A549 (cell line): ENCODE measurements around the gene NTM. TPM values are rescaled to one million over a fixed set of nuclear protein-coding genes. Genes with fewer than 3 reads are reported as not detected.

Experiments used
- ATAC-seq, 2 experiments: fragments of 200-7000 bp in 1 of 2; fragments of >200 bp in 1 of 2; cut with Nextera tagmentation in 1 of 2; cut with Tn5 transposase in 1 of 2; 3 replicates each; pipeline versions ENCODE4 v1.8.0 to v1.9.1; 2018 to 2020; ENCODE audit warnings: mild to moderate bottlenecking in 1 of 2, moderate library complexity in 1 of 2
- CTCF ChIA-PET: fragments of 300-600 bp; sonication (Branson Sonifier 250); formaldehyde crosslinking; extraction: SDS; loops from one replicate; lab custom pipeline; 2021; ENCODE audit warnings: antibody characterized with exemption, inconsistent platforms; lab: Yijun Ruan, JAX
- POLR2A ChIA-PET: fragments of 350-600 bp; formaldehyde crosslinking; extraction: SDS; loops from one replicate; lab custom pipeline; 2021; ENCODE audit warnings: antibody characterized with exemption, inconsistent platforms; lab: Yijun Ruan, JAX
- DNase-seq, 2 experiments: peaks; one replicate each; pipeline versions ENCODE4 v3.0.0 to v3.0.0-alpha.2; 2011 to 2016; ENCODE audit warnings: low read depth in 1 of 2, low spot score in 1 of 2
- FAIRE-seq: peaks from 2 replicates; lab custom pipeline; 2011; peaks lifted over from hg19 to GRCh38; lab: Jason Lieb, UNC
- H3K27ac ChIP-seq, 2 experiments: fragments of >200 bp; sonication (Bioruptor Twin); formaldehyde crosslinking; 3 replicates each; pipeline ENCODE4 v1.5.1; 2016 to 2017
- H3K4me1 ChIP-seq: fragments of >200 bp; sonication (Bioruptor Twin); formaldehyde crosslinking; 3 replicates; pipeline ENCODE4 v1.6.1; 2016
- H3K4me2 ChIP-seq: fragments of >200 bp; sonication (Bioruptor Twin); formaldehyde crosslinking; 3 replicates; pipeline ENCODE4 v1.6.1; 2016
- H3K4me3 ChIP-seq: fragments of >200 bp; sonication (Bioruptor Twin); formaldehyde crosslinking; 3 replicates; pipeline ENCODE4 v1.5.1; 2016
- H3K9me3 ChIP-seq: fragments of >200 bp; sonication (Bioruptor Twin); formaldehyde crosslinking; 3 replicates; pipeline ENCODE4 v1.6.1; 2016
- BHLHE40 ChIP-seq: IDR thresholded peaks from 2 replicates; pipeline ENCODE4 v1.6.1; 2012; ENCODE audit warnings: low read depth, low read length, inconsistent platforms
- CBX2 ChIP-seq: fragments of 200-600 bp; sonication (generic); IDR thresholded peaks from 2 replicates; pipeline ENCODE4 v1.6.1; 2016; ENCODE audit warnings: low read depth, mild to moderate bottlenecking, borderline replicate concordance
- CHD2 ChIP-seq: fragments of 150-350 bp; IDR thresholded peaks from 2 replicates; pipeline ENCODE4 v1.6.1; 2014; ENCODE audit warnings: low read length; ENCODE audit not compliant: partially characterized antibody
- EHMT2 ChIP-seq: fragments of 200-600 bp; sonication (generic); IDR thresholded peaks from 2 replicates; pipeline ENCODE4 v1.6.1; 2016; ENCODE audit warnings: antibody characterized with exemption, low read depth, mild to moderate bottlenecking, moderate library complexity
- ESRRA ChIP-seq: fragments of 150-350 bp; IDR thresholded peaks from 2 replicates; pipeline ENCODE4 v1.6.1; 2014; ENCODE audit warnings: mild to moderate bottlenecking, low read length, borderline replicate concordance
- FOSB ChIP-seq: fragments of 250-450 bp; sonication (Bioruptor Pico); IDR thresholded peaks from 2 replicates; pipeline ENCODE4 v1.5.0; 2020; ENCODE audit warnings: mild to moderate bottlenecking, moderate library complexity
- GATA3 ChIP-seq: IDR thresholded peaks from 2 replicates; pipeline ENCODE4 v1.6.1; 2012; ENCODE audit warnings: borderline replicate concordance
- HOXA7 ChIP-seq: fragments of 250-450 bp; sonication (Bioruptor Pico); IDR thresholded peaks from 2 replicates; pipeline ENCODE4 v1.5.0; 2020; ENCODE audit warnings: mild to moderate bottlenecking, moderate library complexity
- HOXB5 ChIP-seq: fragments of 250-450 bp; sonication (Bioruptor Pico); IDR thresholded peaks from 2 replicates; pipeline ENCODE4 v1.5.0; 2020; ENCODE audit warnings: mild to moderate bottlenecking, moderate library complexity
- JUN ChIP-seq, 2 experiments: fragments of >200 bp; sonication (Bioruptor Twin); formaldehyde crosslinking; IDR thresholded peaks; 2 replicates in 1 of 2; 3 replicates in 1 of 2; pipeline ENCODE4 v1.6.1; 2016 to 2017
- NFE2L2 ChIP-seq: fragments of 150-350 bp; conservative IDR thresholded peaks from 2 replicates; pipeline ENCODE4 v1.6.1; 2014; ENCODE audit warnings: low read length
- POLR2AphosphoS2 ChIP-seq: conservative IDR thresholded peaks from 2 replicates; pipeline ENCODE4 v1.6.1; 2012; ENCODE audit warnings: low read length, improper control_type of control experiment, inconsistent platforms
- RAD21 ChIP-seq, 2 experiments: fragments of >200 bp in 1 of 2; sonication (Bioruptor Twin) in 1 of 2; formaldehyde crosslinking in 1 of 2; IDR thresholded peaks in 1 of 2; conservative IDR thresholded peaks in 1 of 2; 2 replicates in 1 of 2; 3 replicates in 1 of 2; pipeline ENCODE4 v1.6.1; 2012 to 2018; ENCODE audit warnings: inconsistent platforms in 1 of 2
- RARB ChIP-seq: fragments of 250-450 bp; sonication (Bioruptor Pico); IDR thresholded peaks from 2 replicates; pipeline ENCODE4 v1.8.0; 2021; ENCODE audit warnings: mild to moderate bottlenecking, moderate library complexity
- RCOR1 ChIP-seq: fragments of 150-350 bp; IDR thresholded peaks from 2 replicates; pipeline ENCODE4 v1.6.1; 2014; ENCODE audit warnings: antibody characterized with exemption, low read length, low read depth
- RFX5 ChIP-seq: fragments of 450-650 bp; IDR thresholded peaks from 2 replicates; pipeline ENCODE4 v1.7.1; 2014; ENCODE audit warnings: antibody characterized with exemption, mild to moderate bottlenecking, moderate library complexity
- SREBF2 ChIP-seq: fragments of 450-650 bp; IDR thresholded peaks from 2 replicates; pipeline ENCODE4 v1.6.1; 2014; ENCODE audit warnings: mild to moderate bottlenecking, moderate library complexity
- TFCP2L1 ChIP-seq: fragments of 250-450 bp; sonication (Bioruptor Pico); IDR thresholded peaks from 2 replicates; pipeline ENCODE4 v1.5.0; 2021; ENCODE audit warnings: mild to moderate bottlenecking
- ZFP36 ChIP-seq: fragments of 450-650 bp; IDR thresholded peaks from 2 replicates; pipeline ENCODE4 v1.6.1; 2014; ENCODE audit warnings: borderline replicate concordance; ENCODE audit not compliant: partially characterized antibody
- ZSCAN20 ChIP-seq: fragments of 250-450 bp; sonication (Bioruptor Pico); IDR thresholded peaks from 2 replicates; pipeline ENCODE4 v1.8.0; 2022; ENCODE audit warnings: mild to moderate bottlenecking, moderate library complexity
- WGBS: methylation state at CpG from one replicate; pipeline ENCODE4 v1.1.6; 2017; ENCODE audit errors: missing lambda C conversion rate; 5-methylcytosine and 5-hydroxymethylcytosine counted together
- polyA plus RNA-seq, 4 experiments: library from polyadenylated mRNA; depleted of rRNA in 3 of 4; stranded (reverse); fragments of >200 nt; fragmentation: RNase III in 1 of 4; extraction: RNeasy Plus Mini Kit Qiagen cat#74134 plus additional on column Dnase treatment in 1 of 4; gene quantifications; 2 replicates in 3 of 4; 3 replicates in 1 of 4; pipeline ENCODE4 v1.2.3, GENCODE V29; 2011 to 2017
- TF ChIP-seq, protein P1 (sequence below): fragments of 150-350 bp; IDR thresholded peaks from 2 replicates; pipeline ENCODE4 v1.6.1; 2014; ENCODE audit warnings: low read depth, mild to moderate bottlenecking, low read length
- TF ChIP-seq, protein P2 (sequence below): fragments of 250-450 bp; sonication (Bioruptor Pico); IDR thresholded peaks from 2 replicates; pipeline ENCODE4 v1.5.0; 2020; ENCODE audit warnings: low read depth, mild to moderate bottlenecking, moderate library complexity
- TF ChIP-seq, protein P3 (sequence below): fragments of 200-600 bp; sonication (generic); IDR thresholded peaks from 2 replicates; pipeline ENCODE4 v1.6.1; 2016; ENCODE audit warnings: antibody characterized with exemption, mild to moderate bottlenecking, moderate library complexity
- TF ChIP-seq, protein P4 (sequence below): fragments of 250-450 bp; sonication (Bioruptor Pico); IDR thresholded peaks from 2 replicates; pipeline ENCODE4 v1.5.0; 2021; ENCODE audit warnings: mild to moderate bottlenecking, moderate library complexity, borderline replicate concordance
- TF ChIP-seq, protein P5 (sequence below): IDR thresholded peaks from 2 replicates; pipeline ENCODE4 v1.6.1; 2012

The NTM gene
- polyA plus RNA-seq, 2 of the 4 experiments (the other 2 are of a cell fraction) = not detected

DNA sequence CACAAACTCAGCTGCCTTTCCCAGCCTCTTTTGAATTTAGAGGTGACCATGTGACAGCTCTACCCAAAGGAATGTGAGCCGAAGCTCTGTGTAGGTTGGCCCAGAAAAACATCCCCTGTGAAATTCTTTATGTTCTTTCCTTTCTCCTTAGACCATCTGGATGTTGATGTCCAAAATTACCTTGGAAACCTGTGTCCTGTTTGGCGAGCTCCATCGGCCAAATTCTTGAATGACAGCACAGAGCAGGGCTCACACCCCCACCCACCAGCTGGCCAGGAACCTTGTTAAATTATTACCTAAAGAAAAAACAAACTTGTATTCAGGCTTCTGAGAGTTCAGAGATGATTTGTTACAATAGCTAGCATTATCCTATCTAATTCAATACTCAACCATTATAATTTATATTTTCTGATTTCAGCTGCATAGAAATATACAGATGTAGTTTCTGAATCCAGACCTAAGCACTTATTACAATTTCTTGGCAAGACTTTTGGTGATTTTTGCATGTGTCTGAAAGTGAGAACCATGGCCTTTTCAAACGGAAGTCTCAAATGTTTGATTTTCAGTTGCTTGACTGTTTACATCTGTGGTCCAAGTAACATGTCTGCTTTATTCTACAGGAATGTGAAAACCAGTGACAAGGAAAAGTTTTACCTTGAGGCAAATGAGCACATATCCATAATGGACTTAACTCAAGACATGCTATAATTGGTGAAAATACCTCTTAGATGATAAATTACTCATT, 554.2 kb downstream of the NTM start:
- ChIA-PET CTCF (no interaction called here), POLR2A (no interaction called here)
- no peak for FAIRE-seq
- H3K4me2 ChIP-seq = no peak overlapping the region
- no peak overlapping the region for H3K4me3 ChIP-seq
- 4% methylated on average over 4 of the region's 4 CpGs for WGBS
- TF ChIP-seq BHLHE40 (no peak), GATA3 (no peak), RAD21 (conservative IDR thresholded peaks at IDR 0.05 in 1 of 2, IDR thresholded peaks at IDR 0.05 in 1 of 2) (no peak), RFX5 (no peak), HOXA7 (CRISPR knock-in tag) (no peak), HOXB5 (CRISPR knock-in tag) (no peak), TFCP2L1 (CRISPR knock-in tag) (no peak), RCOR1 (no peak), CHD2 (no peak), JUN (IDR thresholded peaks at IDR 0.05) (no peak), FOSB (CRISPR knock-in tag) (no peak), ZFP36 (no peak), POLR2AphosphoS2 (no peak), CBX2 (no peak)
- TF ChIP-seq, protein P1, sequence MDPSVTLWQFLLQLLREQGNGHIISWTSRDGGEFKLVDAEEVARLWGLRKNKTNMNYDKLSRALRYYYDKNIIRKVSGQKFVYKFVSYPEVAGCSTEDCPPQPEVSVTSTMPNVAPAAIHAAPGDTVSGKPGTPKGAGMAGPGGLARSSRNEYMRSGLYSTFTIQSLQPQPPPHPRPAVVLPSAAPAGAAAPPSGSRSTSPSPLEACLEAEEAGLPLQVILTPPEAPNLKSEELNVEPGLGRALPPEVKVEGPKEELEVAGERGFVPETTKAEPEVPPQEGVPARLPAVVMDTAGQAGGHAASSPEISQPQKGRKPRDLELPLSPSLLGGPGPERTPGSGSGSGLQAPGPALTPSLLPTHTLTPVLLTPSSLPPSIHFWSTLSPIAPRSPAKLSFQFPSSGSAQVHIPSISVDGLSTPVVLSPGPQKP = no peak
- TF ChIP-seq, protein P2, sequence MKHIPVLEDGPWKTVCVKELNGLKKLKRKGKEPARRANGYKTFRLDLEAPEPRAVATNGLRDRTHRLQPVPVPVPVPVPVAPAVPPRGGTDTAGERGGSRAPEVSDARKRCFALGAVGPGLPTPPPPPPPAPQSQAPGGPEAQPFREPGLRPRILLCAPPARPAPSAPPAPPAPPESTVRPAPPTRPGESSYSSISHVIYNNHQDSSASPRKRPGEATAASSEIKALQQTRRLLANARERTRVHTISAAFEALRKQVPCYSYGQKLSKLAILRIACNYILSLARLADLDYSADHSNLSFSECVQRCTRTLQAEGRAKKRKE (CRISPR knock-in tag) = no peak
- TF ChIP-seq, protein P3, sequence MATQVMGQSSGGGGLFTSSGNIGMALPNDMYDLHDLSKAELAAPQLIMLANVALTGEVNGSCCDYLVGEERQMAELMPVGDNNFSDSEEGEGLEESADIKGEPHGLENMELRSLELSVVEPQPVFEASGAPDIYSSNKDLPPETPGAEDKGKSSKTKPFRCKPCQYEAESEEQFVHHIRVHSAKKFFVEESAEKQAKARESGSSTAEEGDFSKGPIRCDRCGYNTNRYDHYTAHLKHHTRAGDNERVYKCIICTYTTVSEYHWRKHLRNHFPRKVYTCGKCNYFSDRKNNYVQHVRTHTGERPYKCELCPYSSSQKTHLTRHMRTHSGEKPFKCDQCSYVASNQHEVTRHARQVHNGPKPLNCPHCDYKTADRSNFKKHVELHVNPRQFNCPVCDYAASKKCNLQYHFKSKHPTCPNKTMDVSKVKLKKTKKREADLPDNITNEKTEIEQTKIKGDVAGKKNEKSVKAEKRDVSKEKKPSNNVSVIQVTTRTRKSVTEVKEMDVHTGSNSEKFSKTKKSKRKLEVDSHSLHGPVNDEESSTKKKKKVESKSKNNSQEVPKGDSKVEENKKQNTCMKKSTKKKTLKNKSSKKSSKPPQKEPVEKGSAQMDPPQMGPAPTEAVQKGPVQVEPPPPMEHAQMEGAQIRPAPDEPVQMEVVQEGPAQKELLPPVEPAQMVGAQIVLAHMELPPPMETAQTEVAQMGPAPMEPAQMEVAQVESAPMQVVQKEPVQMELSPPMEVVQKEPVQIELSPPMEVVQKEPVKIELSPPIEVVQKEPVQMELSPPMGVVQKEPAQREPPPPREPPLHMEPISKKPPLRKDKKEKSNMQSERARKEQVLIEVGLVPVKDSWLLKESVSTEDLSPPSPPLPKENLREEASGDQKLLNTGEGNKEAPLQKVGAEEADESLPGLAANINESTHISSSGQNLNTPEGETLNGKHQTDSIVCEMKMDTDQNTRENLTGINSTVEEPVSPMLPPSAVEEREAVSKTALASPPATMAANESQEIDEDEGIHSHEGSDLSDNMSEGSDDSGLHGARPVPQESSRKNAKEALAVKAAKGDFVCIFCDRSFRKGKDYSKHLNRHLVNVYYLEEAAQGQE = no peak
- TF ChIP-seq, protein P4, sequence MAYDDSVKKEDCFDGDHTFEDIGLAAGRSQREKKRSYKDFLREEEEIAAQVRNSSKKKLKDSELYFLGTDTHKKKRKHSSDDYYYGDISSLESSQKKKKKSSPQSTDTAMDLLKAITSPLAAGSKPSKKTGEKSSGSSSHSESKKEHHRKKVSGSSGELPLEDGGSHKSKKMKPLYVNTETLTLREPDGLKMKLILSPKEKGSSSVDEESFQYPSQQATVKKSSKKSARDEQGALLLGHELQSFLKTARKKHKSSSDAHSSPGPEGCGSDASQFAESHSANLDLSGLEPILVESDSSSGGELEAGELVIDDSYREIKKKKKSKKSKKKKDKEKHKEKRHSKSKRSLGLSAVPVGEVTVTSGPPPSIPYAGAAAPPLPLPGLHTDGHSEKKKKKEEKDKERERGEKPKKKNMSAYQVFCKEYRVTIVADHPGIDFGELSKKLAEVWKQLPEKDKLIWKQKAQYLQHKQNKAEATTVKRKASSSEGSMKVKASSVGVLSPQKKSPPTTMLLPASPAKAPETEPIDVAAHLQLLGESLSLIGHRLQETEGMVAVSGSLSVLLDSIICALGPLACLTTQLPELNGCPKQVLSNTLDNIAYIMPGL (CRISPR knock-in tag) = no peak
- no peaks in the 10 kb centered on the region for H3K9me3 ChIP-seq
- no peak overlapping the region for H3K27ac ChIP-seq
- no peaks in the 10 kb centered on the region for H3K4me1 ChIP-seq
- no peak for DNase-seq
- ATAC-seq = no peak

DNA sequence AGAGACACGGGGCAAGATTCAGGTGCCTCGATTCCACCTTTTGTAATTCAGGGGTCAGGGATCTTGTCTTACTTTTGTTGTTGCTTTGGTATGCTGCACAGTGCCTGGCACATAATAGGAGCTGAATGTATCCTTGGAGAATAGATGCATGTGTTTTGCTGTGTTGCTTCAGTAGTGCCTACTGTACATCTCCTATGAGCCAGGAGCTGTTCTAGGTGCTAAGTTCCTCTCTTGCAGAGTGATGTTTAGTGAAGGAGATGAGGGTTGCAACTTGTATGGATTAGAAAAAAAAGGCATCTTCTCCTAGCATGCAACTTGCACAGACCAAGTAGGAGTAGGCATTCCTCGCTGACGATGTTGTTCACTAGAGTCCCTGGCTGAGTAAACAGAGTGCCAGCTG, 555.4 kb downstream of the NTM start:
- FAIRE-seq = no peak
- H3K9me3 ChIP-seq = no peaks in the 10 kb centered on the region
- no peak for ATAC-seq
- CTCF ChIA-PET = no interaction called here
- H3K4me2 ChIP-seq = no peak overlapping the region
- no peaks in the 10 kb centered on the region for H3K4me1 ChIP-seq
- DNase-seq = no peak
- 0% methylated on average over 4 of the region's 4 CpGs for WGBS
- H3K27ac ChIP-seq = no peak overlapping the region
- no peak overlapping the region for H3K4me3 ChIP-seq
- POLR2A ChIA-PET = no interaction called here
- no peak for TF ChIP-seq BHLHE40
- no peak for TF ChIP-seq RARB (CRISPR knock-in tag)
- TF ChIP-seq FOSB (CRISPR knock-in tag) = no peak
- no peak for TF ChIP-seq SREBF2
- TF ChIP-seq ESRRA = no peak
- TF ChIP-seq CHD2 = no peak
- no peak for TF ChIP-seq NFE2L2
- no peak for TF ChIP-seq ZFP36
- no peak for TF ChIP-seq ZSCAN20 (CRISPR knock-in tag)
- no peak for TF ChIP-seq RCOR1
- TF ChIP-seq EHMT2 = no peak
- TF ChIP-seq, protein P5, sequence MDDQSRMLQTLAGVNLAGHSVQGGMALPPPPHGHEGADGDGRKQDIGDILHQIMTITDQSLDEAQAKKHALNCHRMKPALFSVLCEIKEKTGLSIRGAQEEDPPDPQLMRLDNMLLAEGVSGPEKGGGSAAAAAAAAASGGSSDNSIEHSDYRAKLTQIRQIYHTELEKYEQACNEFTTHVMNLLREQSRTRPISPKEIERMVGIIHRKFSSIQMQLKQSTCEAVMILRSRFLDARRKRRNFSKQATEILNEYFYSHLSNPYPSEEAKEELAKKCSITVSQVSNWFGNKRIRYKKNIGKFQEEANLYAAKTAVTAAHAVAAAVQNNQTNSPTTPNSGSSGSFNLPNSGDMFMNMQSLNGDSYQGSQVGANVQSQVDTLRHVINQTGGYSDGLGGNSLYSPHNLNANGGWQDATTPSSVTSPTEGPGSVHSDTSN = no peak
